Parathyroid adenoma (tissue), 2 donors: ENCODE results near the gene GH2.
A peak's percentile ranks its signal among the peaks of the same experiment; 100 is the strongest.
"Not testable (repeated sequence)": the region's sequence is repeated elsewhere in the genome, so short reads cannot be mapped to it uniquely, and the experiment has no call there.

Experiments used
- H2AFZ ChIP-seq: fragments of 300-600 bp; sonication (generic); one replicate; pipeline ENCODE4 v1.7.0; 2017; ENCODE audit warnings: antibody characterized with exemption, mild to moderate bottlenecking
- H3K27ac ChIP-seq: fragments of 300-600 bp; sonication (generic); one replicate; pipeline ENCODE4 v1.7.0; 2017
- H3K27me3 ChIP-seq: fragments of 300-600 bp; sonication (generic); one replicate; pipeline ENCODE4 v1.7.0; 2017; ENCODE audit warnings: low read length; ENCODE audit not compliant: control insufficient read depth, insufficient read depth
- H3K36me3 ChIP-seq: fragments of 300-600 bp; sonication (generic); one replicate; pipeline ENCODE4 v1.7.0; 2017; ENCODE audit warnings: low read length; ENCODE audit not compliant: control insufficient read depth, insufficient read depth
- H3K4me1 ChIP-seq: fragments of 300-600 bp; sonication (generic); one replicate; pipeline ENCODE4 v1.7.0; 2017; ENCODE audit warnings: control low read depth
- H3K4me2 ChIP-seq: fragments of 300-600 bp; sonication (generic); one replicate; pipeline ENCODE4 v1.7.0; 2017; ENCODE audit warnings: low read length
- H3K4me3 ChIP-seq: fragments of 300-600 bp; sonication (generic); one replicate; pipeline ENCODE4 v1.7.0; 2017; ENCODE audit warnings: low read depth, low read length
- H3K79me2 ChIP-seq: fragments of 300-600 bp; sonication (generic); one replicate; pipeline ENCODE4 v1.7.0; 2017; ENCODE audit warnings: control low read depth
- H3K9ac ChIP-seq: fragments of 300-600 bp; sonication (generic); one replicate; pipeline ENCODE4 v1.7.0; 2017; ENCODE audit warnings: mild to moderate bottlenecking
- H3K9me3 ChIP-seq: fragments of 300-600 bp; sonication (generic); one replicate; pipeline ENCODE4 v1.7.0; 2017; ENCODE audit warnings: low read length; ENCODE audit not compliant: control insufficient read depth
- CTCF ChIP-seq: fragments of 300-600 bp; sonication (generic); IDR thresholded peaks from one replicate; pipeline ENCODE4 v1.7.0; 2017; ENCODE audit warnings: antibody characterized with exemption, mild to moderate bottlenecking
- donor health status: primary hyperparathyroidism.

GH2 gene

GRCh38 chr17:63919311-63919723 lies 37.6 kb upstream of the GH2 start:
- Histone ChIP-seq H3K27ac (no peak overlapping the region), H3K79me2 (no peaks in the 10 kb centered on the region), H3K9ac (no peak overlapping the region), H3K27me3 (no peaks in the 10 kb centered on the region), H3K4me3 (no peak overlapping the region), H3K9me3 (no peaks in the 10 kb centered on the region), H3K4me2 (no peak overlapping the region), H2AFZ (no peak overlapping the region), H3K36me3 (no peaks in the 10 kb centered on the region), H3K4me1 (no peaks in the 10 kb centered on the region)
- peak; percentile 96 for TF ChIP-seq CTCF

DNA sequence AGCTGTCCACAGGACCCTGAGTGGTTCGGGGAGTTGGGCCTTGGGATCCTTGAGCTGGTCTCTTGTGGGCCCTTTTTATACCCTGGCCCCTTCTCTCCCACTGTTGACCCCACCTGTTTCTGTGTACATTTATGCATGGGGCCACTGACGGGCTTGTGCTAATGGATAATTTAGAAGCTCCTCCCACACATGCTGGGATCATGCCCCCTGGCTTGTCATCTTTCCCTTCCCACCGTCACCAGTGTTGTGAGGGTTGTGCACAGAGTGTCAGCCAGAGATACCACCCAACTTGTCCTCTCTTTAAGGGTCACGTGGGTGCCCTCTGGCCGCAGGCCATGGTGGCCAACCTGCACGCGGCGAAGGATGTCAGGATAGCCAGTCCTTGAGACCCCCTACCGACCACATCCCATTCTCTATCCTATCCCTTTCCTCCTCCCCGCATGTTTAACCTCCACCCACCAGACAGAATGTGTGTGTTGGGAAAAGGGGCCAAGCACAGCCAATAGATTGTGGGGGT lies 37.1 kb upstream of the GH2 start, which contains the start of gene GH1:
Gene GH1 (minus strand): TSS at position 51 of the 517 bp plus-strand sequence. CDS start 63 bp downstream, outside the sequence.
- not testable (repeated sequence) for H3K27ac ChIP-seq, H3K4me1 ChIP-seq, H3K36me3 ChIP-seq, H3K27me3 ChIP-seq, H3K79me2 ChIP-seq, H3K4me2 ChIP-seq, H3K4me3 ChIP-seq, H3K9ac ChIP-seq, H2AFZ ChIP-seq, H3K9me3 ChIP-seq

- Histone ChIP-seq H3K27ac (no peak overlapping the region), H3K36me3 (no peaks in the 10 kb centered on the region), H3K27me3 (no peaks in the 10 kb centered on the region), H3K4me1 (no peaks in the 10 kb centered on the region), H3K79me2 (no peaks in the 10 kb centered on the region), H3K4me3 (no peak overlapping the region), H3K4me2 (no peak overlapping the region), H3K9me3 (no peaks in the 10 kb centered on the region), H3K9ac (no peak overlapping the region), H2AFZ (no peak overlapping the region)
- no peak for TF ChIP-seq CTCF
Measured at GRCh38 chr17:63918305-63918704, 36.6 kb upstream of the GH2 start.

- Histone ChIP-seq H3K9ac (no peak overlapping the region), H3K79me2 (no peaks in the 10 kb centered on the region), H3K9me3 (no peaks in the 10 kb centered on the region), H3K27ac (no peak overlapping the region), H2AFZ (no peak overlapping the region), H3K4me3 (no peak overlapping the region), H3K4me1 (no peaks in the 10 kb centered on the region), H3K27me3 (no peaks in the 10 kb centered on the region), H3K36me3 (no peaks in the 10 kb centered on the region), H3K4me2 (no peak overlapping the region)
- no peak for TF ChIP-seq CTCF
Measured at GRCh38 chr17:63917646-63918045, 35.9 kb upstream of the GH2 start.

- not testable (repeated sequence) for H3K27ac ChIP-seq
Measured at GRCh38 chr17:63917206-63917605, 35.5 kb upstream of the GH2 start.

GRCh38 chr17:63916566-63917185 lies 34.9 kb upstream of the GH2 start:
- H3K4me1 ChIP-seq = no peaks in the 10 kb centered on the region
- H3K27ac ChIP-seq = no peak overlapping the region
- no peaks in the 10 kb centered on the region for H3K9me3 ChIP-seq
- no peaks in the 10 kb centered on the region for H3K27me3 ChIP-seq
- no peak overlapping the region for H2AFZ ChIP-seq
- H3K9ac ChIP-seq = no peak overlapping the region
- TF ChIP-seq CTCF = no peak
- H3K4me2 ChIP-seq = no peak overlapping the region
- no peaks in the 10 kb centered on the region for H3K79me2 ChIP-seq
- no peaks in the 10 kb centered on the region for H3K36me3 ChIP-seq
- no peak overlapping the region for H3K4me3 ChIP-seq

More at GRCh38 chr17:63917206-63917605, 35.5 kb upstream of the GH2 start:
- H3K9ac ChIP-seq, H3K4me2 ChIP-seq, H3K4me1 ChIP-seq, H3K79me2 ChIP-seq, H3K36me3 ChIP-seq, H3K9me3 ChIP-seq, H3K4me3 ChIP-seq, H2AFZ ChIP-seq, H3K27me3 ChIP-seq: not testable (repeated sequence)

- H3K4me2 ChIP-seq, H3K79me2 ChIP-seq, H3K27ac ChIP-seq, H3K4me1 ChIP-seq, H3K27me3 ChIP-seq, H3K4me3 ChIP-seq, H2AFZ ChIP-seq, H3K36me3 ChIP-seq, H3K9ac ChIP-seq, H3K9me3 ChIP-seq: not testable (repeated sequence)
Measured at GRCh38 chr17:63915753-63916152, 34.0 kb upstream of the GH2 start.
